NCI-H2227 (cell line): ENCODE data around the gene ULBP2.
"Not testable (repeated sequence)": the region's sequence is repeated elsewhere in the genome, so short reads cannot be mapped to it uniquely, and the experiment has no call there.

Experiments
- DNase-seq: peaks from one replicate; lab custom pipeline; 2025; ENCODE audit not compliant: unreplicated experiment; lab: John Stamatoyannopoulos, UW

ULBP2 gene

DNA sequence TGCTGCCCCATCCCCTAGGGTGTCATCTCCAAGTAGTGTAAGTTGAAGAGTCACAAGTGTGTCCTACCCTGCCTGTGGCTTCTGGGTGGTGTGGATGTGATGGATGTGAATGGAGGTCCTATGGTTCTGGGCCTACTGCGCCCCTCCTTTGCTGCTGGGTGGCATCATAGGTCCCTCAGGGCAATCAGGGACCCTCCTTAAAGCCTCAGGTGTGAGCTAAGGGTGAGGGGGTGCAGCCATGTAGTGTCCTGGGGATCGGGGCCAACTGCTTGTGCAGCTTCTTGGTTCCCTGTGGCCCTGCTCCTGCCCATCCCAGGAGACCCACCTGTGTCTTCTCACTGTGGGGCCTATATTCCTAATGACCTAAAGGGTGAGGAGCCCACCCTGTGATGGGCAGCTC is 24.5 kb downstream of the ULBP2 start:
- DNase-seq: not testable (repeated sequence)

DNA sequence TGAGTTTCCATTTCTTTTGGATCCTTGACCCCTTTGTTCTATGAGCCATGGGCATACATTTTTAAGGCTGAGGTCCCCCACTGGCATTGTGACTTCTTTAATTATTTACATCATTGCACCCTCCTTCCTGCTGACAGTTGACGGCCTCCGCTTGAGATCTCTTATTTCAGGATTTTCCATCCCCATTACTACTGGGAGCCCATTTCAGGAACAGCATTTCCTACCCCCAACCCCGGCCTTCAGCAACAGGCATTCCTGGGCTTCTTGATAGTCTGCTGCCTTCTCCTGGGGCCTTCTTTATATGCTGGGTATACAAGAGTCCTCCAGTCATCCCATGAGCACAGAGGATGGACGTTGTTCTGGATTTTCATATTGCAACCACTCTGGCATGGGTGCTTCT is 25.8 kb downstream of the ULBP2 start:
- DNase-seq: no peak

DNA sequence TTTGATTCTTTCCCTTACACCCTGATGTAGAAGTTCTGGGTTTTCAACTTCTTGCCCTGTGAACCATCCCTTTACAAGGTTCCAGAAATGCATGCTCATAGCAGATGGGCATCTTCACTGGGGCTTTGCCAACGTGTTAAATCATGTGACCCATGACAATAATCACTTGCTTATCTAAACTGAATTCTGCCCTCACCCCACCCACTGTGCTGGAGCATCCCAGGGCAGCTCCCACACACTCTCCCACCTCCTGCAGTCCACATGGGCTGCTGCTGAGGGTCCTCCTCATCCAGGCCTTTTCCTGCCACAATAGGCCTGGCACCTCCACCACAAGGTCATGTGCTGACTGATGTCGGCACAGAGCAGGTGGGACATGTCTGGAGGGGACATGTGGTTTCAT is 26.2 kb downstream of the ULBP2 start:
- DNase-seq: not testable (repeated sequence)

DNA sequence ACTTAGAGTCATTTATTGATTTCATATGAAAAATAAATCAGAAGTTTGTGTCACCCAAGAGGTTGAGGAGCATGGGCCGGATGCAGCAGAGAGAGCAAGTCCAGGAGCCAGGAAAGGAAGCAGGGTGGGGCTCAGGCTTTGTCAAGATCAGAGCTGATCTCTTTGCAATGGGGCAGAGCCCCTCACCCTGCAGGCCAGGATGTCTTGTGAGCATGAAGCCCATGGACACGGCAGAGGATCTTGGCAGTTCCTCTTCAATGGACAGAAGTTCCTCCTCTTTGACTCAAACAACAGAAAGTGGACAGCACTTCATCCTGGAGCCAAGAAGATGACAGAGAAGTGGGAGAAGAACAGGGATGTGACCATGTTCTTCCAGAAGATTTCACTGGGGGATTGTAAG is 27.1 kb downstream of the ULBP2 start:
- DNase-seq: not testable (repeated sequence)

DNA sequence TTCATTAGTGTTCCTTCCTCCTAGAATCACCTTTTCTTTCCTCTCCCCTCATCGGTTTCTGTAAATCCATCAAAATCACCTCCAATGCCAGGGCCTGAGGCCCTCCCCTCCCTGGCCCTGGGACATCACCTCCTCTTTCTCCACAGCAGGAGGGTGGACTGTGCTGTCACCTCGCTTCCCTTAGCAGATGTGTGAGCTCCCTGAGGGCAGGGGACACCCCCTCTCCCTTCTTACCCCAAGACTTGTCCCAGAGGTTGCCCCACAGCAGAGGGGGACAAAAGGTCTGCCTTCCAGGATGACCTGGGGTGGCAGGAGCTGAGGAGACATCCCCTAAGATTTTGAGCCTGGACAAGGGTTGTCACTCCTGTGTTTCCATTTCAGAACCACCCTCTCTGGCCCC is 27.8 kb downstream of the ULBP2 start:
- DNase-seq: no peak

DNA sequence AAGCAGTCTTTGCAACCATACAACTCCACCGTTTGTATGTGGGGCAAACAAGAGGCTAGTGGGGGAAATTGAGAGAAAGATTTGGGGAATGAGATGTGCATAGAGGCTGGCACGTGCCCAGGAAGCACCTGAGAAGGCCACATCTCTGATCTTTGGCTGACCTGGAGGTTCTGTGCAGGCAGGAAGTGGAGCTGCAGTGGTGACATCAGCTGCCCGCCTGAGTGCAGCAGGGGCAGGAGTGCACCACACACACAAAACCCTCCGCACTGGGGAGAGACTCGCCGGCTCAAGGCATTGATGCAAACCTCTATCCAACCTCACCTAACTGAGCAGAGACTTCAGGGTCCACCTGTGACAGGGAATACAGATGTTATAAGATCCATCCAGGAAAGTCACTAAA is 32.6 kb downstream of the ULBP2 start:
- not testable (repeated sequence) for DNase-seq

DNA sequence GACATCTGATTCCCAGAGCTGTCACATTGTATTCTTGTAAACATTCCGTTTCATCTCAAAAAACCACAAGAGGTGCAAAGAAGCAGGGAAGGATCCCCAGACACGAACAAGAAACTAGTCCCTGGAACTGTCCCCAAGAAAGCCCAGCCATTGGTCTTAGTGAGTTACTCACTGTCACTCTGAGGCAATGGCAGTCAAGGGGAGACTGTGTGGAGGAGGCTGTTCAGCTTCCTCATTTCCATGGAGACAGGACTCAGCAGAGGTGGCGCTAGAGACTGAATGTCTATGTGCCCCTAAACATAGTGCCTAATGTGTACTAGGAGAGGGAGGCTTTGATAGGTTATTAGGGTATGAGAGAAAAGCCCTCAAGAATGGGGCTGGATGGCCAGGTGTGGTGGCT is 33.0 kb downstream of the ULBP2 start:
- DNase-seq: no peak

DNA sequence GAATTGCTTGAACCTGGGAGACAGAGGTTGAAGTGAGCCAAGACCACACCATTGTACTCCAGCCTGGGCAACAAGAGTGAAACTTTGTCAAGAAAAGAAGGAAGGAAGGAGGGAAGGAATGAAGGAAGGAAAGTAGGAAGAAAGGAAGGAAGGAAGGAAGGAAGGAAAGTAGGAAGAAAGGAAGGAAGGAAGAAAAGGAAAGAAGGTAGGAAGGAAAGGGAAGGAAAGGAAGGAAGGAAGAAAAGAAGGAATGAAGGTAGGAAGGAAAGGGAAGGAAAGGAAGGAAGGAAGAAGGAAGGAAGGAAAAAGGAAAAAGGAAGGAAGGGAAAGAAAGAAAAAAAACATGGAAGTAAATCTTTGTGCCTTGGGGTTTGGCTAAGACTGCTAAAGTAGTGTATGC is 33.6 kb downstream of the ULBP2 start:
- no peak for DNase-seq

DNA sequence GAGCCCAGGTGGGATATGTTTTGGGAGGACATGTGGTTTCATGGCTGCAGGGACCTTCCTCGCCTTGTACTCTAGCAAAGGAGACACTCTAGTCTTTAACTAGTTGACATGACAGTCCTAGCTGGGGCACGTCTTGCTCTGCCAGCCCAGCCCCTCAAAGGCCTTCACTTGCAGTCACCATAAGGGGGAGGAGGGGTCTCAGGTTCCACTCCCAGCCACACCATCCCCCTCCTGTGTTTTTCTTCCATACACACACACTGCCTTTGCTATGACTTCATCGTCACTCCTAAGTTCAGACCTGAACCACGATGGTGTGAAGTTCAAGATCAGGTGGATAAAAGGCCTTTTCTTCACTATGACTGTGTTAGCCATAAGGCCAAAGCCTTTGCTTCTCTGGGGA is 35.4 kb downstream of the ULBP2 start:
- no peak for DNase-seq

DNA sequence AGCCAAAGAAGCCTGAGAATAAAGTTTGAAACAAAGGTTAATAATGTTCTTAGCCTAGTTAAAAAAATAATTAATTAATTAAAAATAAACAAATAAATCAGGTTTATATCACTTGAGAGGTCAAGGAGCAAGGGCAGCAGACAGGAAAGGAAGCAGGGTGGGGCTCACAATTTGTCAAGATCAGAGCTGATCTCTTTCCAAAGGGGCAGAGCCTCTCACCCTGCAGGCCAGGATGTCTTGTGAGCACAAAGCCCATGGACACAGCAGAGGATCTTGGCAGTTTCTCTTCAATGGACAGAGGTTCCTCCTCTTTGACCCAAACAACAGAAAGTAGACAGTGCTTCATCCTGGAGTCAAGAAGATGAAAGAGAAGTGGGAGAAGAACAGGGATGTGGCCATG is 36.8 kb downstream of the ULBP2 start:
- DNase-seq: no peak

DNA sequence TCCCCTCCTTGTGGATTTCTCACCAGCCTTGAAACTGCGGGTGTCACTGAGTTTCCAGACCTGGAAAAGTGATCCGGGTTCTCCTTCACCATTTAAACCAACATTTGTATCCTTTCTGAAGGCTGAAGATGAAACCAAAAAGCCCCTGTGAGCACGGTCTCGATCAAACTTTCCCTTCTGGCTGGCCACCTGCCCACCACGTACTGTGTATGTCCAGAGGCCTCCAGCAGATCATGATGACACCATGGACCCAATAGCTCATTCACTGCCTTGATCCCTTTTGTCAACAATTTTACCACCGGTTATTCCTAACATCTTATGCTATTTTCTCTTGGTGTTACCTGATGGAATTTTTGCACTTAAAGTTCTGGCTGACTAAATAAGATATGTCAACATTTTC is 37.5 kb downstream of the ULBP2 start:
- no peak for DNase-seq

DNA sequence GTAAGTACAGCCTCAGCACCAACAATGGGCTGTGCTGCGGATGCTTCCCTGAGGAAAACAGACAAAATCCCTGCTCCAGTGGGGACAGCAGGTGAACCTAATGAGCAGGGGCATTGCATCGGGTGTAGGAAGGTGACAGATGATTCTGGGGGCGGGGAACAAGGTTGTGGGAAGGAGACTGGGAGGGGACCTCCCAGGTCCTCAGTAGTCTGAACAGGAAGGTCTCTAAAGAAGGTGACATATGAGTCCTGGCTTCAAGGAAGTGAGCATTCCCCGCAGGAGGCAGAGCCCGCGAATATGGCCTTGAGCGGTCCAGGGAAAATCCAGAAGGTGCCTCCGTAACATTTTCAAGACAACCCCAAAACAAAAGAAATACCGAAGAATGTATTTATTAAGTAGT is 41.3 kb downstream of the ULBP2 start:
- no peak for DNase-seq

DNA sequence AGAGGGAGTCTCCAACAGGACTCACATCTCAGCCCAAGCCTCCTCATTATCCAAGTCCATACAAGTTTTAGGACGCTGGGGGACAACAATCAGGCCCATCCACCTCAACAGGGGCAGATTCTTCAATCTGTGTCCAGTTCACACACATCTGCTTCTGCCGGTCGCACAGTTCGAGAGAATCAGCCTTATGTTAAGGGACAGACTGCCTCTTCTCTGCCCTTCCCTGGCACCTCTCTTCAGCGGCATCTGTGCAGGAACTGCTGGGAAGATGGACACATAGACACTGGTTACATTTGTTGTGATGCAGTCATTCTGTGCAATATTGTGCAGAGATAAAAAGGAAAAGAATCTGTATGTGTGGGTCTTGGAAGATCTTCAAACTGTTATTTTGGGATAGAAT is 43.0 kb downstream of the ULBP2 start:
- no peak for DNase-seq

DNA sequence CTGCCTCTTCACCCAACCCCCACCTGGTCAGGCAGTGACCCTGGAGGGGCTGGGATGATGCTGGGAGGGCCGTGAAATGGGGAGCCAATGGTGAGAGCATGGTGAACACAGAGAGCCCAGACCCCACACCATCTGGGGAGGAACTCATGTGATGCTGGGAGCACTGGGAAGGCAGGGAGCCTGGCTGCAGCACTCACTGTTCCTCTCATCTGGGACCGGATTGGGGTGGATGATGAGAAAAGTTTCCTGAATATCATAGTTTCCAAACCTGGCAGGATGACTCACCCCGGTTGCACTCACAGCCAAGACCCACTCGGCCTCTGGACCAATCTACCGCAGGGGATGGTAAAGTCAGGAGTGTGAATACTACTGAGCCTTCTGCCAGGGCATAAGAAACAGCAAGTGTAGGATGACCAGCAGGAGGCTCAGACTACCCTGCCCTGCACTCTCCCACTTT is 43.7 kb downstream of the ULBP2 start:
- no peak for DNase-seq

DNA sequence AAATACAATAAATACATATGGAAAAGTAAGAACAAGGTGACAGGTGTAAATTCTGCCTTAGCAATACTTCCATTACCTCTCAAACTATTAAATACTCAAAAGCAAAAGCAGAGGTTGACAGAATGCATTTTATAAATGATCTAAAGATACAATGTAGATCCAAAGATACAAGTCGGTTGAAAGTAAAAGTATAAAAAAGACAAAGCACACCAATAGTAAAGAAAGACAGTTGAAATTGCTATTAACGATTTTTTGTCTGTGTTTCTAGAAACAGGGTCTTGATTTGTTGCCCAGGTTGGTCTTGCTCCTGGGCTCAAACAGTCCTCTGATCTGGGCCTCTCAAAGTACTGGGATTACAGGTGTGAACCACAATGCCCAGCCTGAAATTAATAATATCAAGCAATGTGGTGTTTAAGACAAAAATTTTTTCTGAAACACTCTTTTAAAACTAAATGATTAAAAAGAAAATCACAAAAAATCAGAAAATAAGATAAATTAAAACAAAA is 45.8 kb downstream of the ULBP2 start:
- no peak for DNase-seq

DNA sequence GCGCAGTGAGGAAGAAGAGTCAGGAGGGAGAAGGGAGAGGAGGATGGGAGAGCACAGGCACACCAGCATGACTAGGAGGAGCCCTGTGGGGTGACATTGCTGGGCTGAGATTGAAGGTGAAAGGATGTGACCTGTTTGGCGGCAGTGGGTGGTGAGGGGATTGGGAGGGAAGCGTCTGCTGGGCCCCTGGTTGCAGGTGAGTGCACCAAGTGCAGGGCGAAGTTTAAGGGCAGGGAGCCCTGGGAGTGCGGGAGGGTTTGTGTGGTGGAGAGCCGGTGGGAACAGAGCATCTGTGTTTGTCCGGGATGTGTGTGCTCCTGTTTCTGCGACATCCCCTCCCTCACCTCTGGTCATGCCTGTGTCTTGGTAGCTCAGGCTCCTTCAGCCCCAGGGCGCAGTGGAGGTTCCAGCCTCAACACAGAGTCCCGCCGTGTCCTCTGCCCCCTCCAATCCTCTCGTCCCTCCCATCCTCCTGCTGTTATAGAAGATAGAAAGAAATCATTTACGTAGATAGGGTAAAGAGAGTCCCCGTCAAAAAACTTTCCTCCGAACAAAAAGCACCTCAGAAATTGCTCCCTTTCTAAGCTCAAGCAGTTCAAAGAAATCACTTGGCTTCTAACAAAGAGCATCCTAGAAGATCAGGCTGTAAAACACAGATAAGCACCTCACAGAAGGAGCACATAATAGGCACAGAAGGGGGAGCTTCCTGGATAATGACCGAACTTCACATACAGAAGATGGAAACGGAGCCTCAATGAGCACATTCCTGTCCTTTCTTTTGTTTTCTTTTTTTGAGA is 46.9 kb downstream of the ULBP2 start:
- no peak for DNase-seq

DNA sequence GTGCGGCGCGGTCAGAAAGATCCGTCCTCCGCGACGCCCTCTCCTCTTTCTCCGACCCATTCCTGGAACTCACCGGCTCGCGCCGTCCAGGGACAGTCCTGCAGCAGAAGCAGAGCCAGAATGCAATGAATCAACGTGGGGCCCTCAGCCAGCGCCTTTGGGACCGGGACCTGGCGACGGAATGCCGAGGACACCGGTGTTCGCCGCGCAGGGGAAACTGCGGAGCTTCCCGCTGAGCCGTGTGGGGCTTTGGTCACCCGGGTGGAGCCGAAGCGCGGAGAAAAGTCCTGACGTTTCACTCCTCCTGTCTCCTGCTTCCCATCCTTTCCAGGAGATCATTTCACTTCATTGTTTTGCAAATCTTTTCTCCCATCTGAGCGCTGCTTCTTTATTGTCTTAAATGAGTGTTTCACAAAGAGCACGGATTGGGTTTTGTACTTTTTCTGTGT is 48.4 kb downstream of the ULBP2 start:
- no peak for DNase-seq

DNA sequence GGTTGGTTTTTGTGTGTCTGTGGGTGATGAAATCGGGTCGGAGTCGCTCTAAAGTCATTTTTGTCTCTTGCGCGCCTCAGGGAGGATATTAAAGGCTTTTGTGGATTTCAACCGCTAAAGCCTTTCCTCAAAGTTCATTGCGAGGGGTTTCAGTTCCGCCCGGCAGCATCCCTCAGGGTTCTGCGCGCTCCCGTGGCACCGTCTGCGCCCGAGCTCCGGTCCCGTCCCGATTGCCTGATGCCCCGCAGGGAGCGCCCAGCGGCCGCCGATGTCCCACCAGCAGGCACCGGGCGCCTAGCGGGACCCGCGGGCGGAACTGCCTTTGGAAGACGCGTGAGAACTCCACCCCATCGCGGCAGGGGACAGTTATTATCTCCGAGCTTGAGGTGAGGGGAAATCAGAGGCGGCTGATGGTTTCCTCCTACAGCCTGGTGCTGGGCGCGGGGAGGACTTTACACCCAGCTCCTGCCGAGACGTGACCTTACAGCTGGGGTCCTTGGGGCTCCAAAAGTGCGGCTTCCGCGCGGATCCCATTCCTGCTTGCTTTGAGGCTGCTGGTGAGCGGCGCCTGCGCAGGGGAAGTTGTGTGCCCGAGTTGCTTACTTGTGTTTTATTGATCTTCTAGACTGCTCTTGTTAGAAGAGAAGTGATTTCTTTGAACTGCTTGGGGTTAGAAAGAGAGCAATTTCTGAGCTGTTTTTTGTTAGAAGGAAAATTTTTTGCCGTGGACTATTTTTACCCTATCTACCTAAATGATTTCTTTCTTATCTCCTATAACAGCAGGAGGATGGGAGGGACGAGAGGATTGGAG is 49.1 kb downstream of the ULBP2 start:
- DNase-seq: peak; percentile 9

DNA sequence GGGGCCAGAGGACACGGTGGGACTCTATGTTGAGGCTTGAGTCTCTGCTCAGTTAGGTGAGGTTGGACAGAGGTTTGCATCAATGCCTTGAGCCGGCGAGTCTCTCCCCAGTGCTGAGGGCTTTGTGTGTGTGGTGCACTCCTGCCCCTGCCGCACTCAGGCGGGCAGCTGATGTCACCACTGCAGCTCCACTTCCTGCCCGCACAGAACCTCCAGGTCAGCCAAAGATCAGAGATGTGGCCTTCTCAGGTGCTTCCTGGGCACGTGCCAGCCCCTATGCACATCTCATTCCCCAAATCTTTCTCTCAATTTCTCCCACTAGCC is 49.6 kb downstream of the ULBP2 start:
- not testable (repeated sequence) for DNase-seq

DNA sequence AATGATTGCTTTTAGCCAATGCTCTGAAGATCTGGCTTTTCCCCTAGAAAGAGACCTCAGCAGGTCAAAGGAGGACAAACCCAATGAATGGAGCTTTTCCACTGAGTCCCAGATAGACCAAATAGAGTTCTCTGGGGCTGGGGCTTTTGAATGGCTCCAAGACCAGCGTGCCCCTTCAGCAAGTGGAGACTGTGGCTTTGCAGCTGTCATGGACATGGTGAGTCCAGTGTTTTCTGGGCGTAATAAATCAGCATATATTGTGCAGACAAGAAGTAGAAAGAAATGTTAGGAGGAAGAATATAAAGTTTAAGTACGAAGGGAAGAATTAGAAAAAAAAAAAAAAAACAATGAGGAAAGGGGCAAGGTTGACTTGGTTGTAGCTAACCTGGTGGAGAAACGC is 50.0 kb downstream of the ULBP2 start:
- no peak for DNase-seq

DNA sequence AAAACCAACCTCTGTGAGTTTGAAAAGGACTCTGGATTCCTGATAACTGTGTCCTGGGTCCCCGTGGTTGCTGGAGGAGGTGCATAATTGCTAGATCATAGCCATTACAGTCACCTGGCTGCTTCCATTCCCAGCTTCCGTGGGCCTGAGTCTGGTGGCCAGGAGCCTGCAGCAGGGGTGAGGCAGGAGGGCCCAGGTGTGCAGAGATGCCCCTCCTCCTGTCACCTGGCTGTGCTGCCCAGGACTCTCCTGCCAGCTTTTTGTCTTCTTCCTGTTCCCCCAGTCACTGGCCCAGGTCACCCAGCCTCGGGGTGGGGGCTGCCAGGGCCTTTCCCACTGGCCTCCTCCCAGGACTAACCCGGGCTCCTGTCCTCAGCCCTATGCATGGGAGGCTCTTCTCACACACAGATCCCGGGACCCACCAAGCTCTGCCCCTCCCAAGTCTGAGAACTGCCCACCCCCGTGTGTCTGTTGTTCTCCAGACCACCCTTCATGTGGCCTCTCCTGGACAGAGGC is 53.5 kb downstream of the ULBP2 start:
- no peak for DNase-seq

DNA sequence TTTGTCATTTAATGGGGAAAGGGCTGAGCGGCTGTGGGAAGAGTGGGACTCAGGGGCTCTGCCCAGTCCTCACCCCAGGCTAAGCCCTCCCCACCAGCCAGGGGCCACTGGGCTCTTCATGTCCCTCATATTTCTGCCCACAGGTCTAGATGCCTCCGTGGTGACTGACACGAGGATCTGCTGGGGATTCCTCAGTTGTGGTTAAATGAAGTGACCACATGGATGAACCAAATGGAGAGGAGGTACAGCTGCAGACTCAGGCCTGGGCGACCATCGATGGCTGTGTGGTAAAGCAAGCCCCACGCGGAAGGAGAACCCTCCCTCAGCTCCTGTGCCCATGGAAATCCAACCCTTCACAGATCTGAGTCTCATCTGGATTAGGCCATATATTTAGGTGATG is 54.2 kb downstream of the ULBP2 start:
- no peak for DNase-seq
